Central memory CD8-positive, alpha-beta T cell (primary cell): ENCODE results near the gene ZDHHC7.
"Not testable (repeated sequence)": the region's sequence is repeated elsewhere in the genome, so short reads cannot be mapped to it uniquely, and the experiment has no call there.

Experiments used
- ATAC-seq: fragments of 150-1000 bp; cut with Tn5 transposase; replicated peaks from 2 replicates; pipeline ENCODE4 v1.10.0; 2022; ENCODE audit warnings: mild to moderate bottlenecking, moderate FRiP score, moderate number of reproducible peaks; ENCODE audit not compliant: poor library complexity, severe bottlenecking; ENCODE audit errors: extremely low read depth
- DNase-seq, 2 donors: peaks; one replicate each; pipeline ENCODE4 v3.0.0; 2021; ENCODE audit warnings: low spot score in 2 of 2
- H3K27ac Mint-ChIP-seq: one replicate; pipeline ENCODE4 v1.8.0; 2022; ENCODE audit warnings: low read depth, mild to moderate bottlenecking, moderate library complexity, mixed read lengths
- H3K27me3 Mint-ChIP-seq: one replicate; pipeline ENCODE4 v1.8.0; 2022; ENCODE audit warnings: mixed read lengths
- H3K36me3 Mint-ChIP-seq: one replicate; pipeline ENCODE4 v1.8.0; 2022; ENCODE audit warnings: mild to moderate bottlenecking, moderate library complexity, mixed read lengths; ENCODE audit not compliant: insufficient read depth
- H3K4me1 Mint-ChIP-seq: one replicate; pipeline ENCODE4 v1.8.0; 2022; ENCODE audit warnings: mixed read lengths
- H3K4me3 Mint-ChIP-seq: one replicate; pipeline ENCODE4 v1.8.0; 2022; ENCODE audit warnings: mild to moderate bottlenecking, moderate library complexity, mixed read lengths
- H3K9me3 Mint-ChIP-seq: one replicate; pipeline ENCODE4 v1.8.0; 2022; ENCODE audit warnings: mixed read lengths

ZDHHC7 gene

GRCh38 chr16:84941921-84942320, 69.4 kb downstream of the ZDHHC7 start:
- DNase-seq (no peak), ATAC-seq (no peak)
- Mint-ChIP-seq H3K4me3 (no peak overlapping the region), H3K9me3 (no peaks in the 10 kb centered on the region), H3K4me1 (no peaks in the 10 kb centered on the region), H3K27me3 (peaks cover 60% of the 10 kb centered on the region), H3K27ac (no peak overlapping the region), H3K36me3 (peaks cover 2% of the 10 kb centered on the region)

- no peaks in the 10 kb centered on the region for H3K4me1 Mint-ChIP-seq
- ATAC-seq: no peak
- no peaks in the 10 kb centered on the region for H3K9me3 Mint-ChIP-seq
- H3K4me3 Mint-ChIP-seq: no peak overlapping the region
- DNase-seq: no peak
- H3K27me3 Mint-ChIP-seq: peaks cover 60% of the 10 kb centered on the region
- peaks cover 2% of the 10 kb centered on the region for H3K36me3 Mint-ChIP-seq
- H3K27ac Mint-ChIP-seq: no peak overlapping the region
Observed at GRCh38 chr16:84940670-84941551, 70.4 kb downstream of the ZDHHC7 start.

- not testable (repeated sequence) for DNase-seq, H3K36me3 Mint-ChIP-seq, H3K4me1 Mint-ChIP-seq, ATAC-seq, H3K27ac Mint-ChIP-seq, H3K9me3 Mint-ChIP-seq, H3K4me3 Mint-ChIP-seq
- H3K27me3 Mint-ChIP-seq: peaks cover 47% of the 10 kb centered on the region
Observed at GRCh38 chr16:84938616-84939015, 72.7 kb downstream of the ZDHHC7 start.

- no peak for ATAC-seq
- H3K36me3 Mint-ChIP-seq: peaks cover 2% of the 10 kb centered on the region
- H3K4me1 Mint-ChIP-seq: no peaks in the 10 kb centered on the region
- no peak overlapping the region for H3K27ac Mint-ChIP-seq
- no peak for DNase-seq
- no peak overlapping the region for H3K4me3 Mint-ChIP-seq
- H3K27me3 Mint-ChIP-seq: peaks cover 42% of the 10 kb centered on the region
- H3K9me3 Mint-ChIP-seq: no peaks in the 10 kb centered on the region
Observed at GRCh38 chr16:84937196-84938005, 73.9 kb downstream of the ZDHHC7 start.

- ATAC-seq (no peak), DNase-seq (no peak)
- Mint-ChIP-seq H3K36me3 (peaks cover 2% of the 10 kb centered on the region), H3K4me1 (peaks cover 5% of the 10 kb centered on the region), H3K27ac (no peak overlapping the region), H3K9me3 (no peaks in the 10 kb centered on the region), H3K4me3 (no peak overlapping the region), H3K27me3 (peaks cover 11% of the 10 kb centered on the region)
Observed at GRCh38 chr16:84933774-84934631, 77.3 kb downstream of the ZDHHC7 start.

GRCh38 chr16:84932681-84933080, 78.7 kb downstream of the ZDHHC7 start:
- peaks cover 5% of the 10 kb centered on the region for H3K27me3 Mint-ChIP-seq
- H3K9me3 Mint-ChIP-seq: no peaks in the 10 kb centered on the region
- H3K27ac Mint-ChIP-seq: no peak overlapping the region
- ATAC-seq (no peak), DNase-seq (no peak)
- H3K36me3 Mint-ChIP-seq: peaks cover 2% of the 10 kb centered on the region
- H3K4me1 Mint-ChIP-seq: peaks cover 5% of the 10 kb centered on the region
- H3K4me3 Mint-ChIP-seq: no peak overlapping the region

GRCh38 chr16:84931506-84931905, 79.8 kb downstream of the ZDHHC7 start:
- H3K36me3 Mint-ChIP-seq: peaks cover 2% of the 10 kb centered on the region
- H3K27me3 Mint-ChIP-seq: no peaks in the 10 kb centered on the region
- ATAC-seq (no peak), DNase-seq (no peak)
- H3K9me3 Mint-ChIP-seq: no peaks in the 10 kb centered on the region
- no peak overlapping the region for H3K4me3 Mint-ChIP-seq
- peaks cover 5% of the 10 kb centered on the region for H3K4me1 Mint-ChIP-seq
- peak overlapping the region; percentile 49 for H3K27ac Mint-ChIP-seq

GRCh38 chr16:84931107-84931494, 80.2 kb downstream of the ZDHHC7 start:
- Mint-ChIP-seq H3K9me3 (no peaks in the 10 kb centered on the region), H3K36me3 (peaks cover 2% of the 10 kb centered on the region), H3K4me3 (no peak overlapping the region), H3K27me3 (no peaks in the 10 kb centered on the region), H3K27ac (peak overlapping the region; percentile 49), H3K4me1 (peaks cover 5% of the 10 kb centered on the region)
- no peak for DNase-seq
- ATAC-seq: no peak

GRCh38 chr16:84930298-84931106, 80.8 kb downstream of the ZDHHC7 start:
- Mint-ChIP-seq H3K4me1 (peaks cover 5% of the 10 kb centered on the region), H3K9me3 (no peaks in the 10 kb centered on the region), H3K4me3 (no peak overlapping the region), H3K27me3 (no peaks in the 10 kb centered on the region), H3K36me3 (peaks cover 2% of the 10 kb centered on the region), H3K27ac (peak overlapping the region; percentile 49)
- DNase-seq (peak in 1 of 2 donors; percentile 12), ATAC-seq (peak; percentile 46)

GRCh38 chr16:84929421-84930297, 81.7 kb downstream of the ZDHHC7 start:
- peaks cover 5% of the 10 kb centered on the region for H3K4me1 Mint-ChIP-seq
- peak overlapping the region; percentile 49 for H3K27ac Mint-ChIP-seq
- DNase-seq (no peak), ATAC-seq (no peak)
- H3K9me3 Mint-ChIP-seq: no peaks in the 10 kb centered on the region
- peaks cover 4% of the 10 kb centered on the region for H3K27me3 Mint-ChIP-seq
- H3K4me3 Mint-ChIP-seq: no peak overlapping the region
- H3K36me3 Mint-ChIP-seq: peaks cover 2% of the 10 kb centered on the region
